Bone marrow (tissue), 2 donors: ENCODE data around the gene LARP4B.

Source experiments
- DNase-seq, 2 donors: peaks; one replicate each; lab custom pipeline; 2025; lab: John Stamatoyannopoulos, UW

LARP4B gene

DNA sequence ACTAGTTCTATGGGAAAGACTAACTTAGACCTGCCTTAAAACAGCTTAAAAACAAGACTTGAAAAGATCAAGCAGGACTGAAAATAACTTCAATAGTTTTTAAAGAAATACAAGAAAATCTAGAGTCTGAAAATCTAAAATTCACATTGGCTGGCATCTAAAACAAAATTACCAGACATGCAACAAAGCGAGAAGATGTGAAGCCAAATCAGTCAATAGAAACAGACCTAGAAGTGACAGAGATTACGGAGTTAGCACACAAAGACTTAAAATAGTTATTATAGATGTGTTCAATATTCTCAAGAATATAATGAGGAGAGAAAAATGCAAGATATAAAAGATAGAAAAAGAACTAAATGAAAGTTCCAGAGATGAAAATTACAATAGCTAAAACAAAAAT, 163.7 kb downstream of the LARP4B start:
- no peak for DNase-seq

GRCh38 chr10:767211-767610, 164.3 kb downstream of the LARP4B start:
- no peak for DNase-seq

DNA sequence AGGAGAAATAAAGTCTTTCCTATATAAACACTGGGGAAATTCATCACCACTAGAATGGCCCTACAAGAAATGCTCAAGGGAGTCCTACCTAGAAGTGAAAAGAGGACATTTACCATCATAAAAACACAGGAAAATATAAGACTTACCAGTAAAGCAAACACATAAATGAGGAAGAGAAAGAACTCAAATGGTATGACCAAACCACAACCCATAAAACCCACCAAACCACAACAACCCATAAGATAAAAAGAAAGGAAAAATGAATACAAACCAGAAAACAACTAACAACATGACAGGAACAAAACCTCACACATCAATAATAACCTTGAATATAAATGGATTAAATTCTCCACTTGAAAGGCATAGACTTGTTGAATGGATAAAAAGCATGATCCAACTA, 170.1 kb downstream of the LARP4B start:
- no peak for DNase-seq

GRCh38 chr10:760622-761021, 170.9 kb downstream of the LARP4B start:
- DNase-seq, result no peak

DNA sequence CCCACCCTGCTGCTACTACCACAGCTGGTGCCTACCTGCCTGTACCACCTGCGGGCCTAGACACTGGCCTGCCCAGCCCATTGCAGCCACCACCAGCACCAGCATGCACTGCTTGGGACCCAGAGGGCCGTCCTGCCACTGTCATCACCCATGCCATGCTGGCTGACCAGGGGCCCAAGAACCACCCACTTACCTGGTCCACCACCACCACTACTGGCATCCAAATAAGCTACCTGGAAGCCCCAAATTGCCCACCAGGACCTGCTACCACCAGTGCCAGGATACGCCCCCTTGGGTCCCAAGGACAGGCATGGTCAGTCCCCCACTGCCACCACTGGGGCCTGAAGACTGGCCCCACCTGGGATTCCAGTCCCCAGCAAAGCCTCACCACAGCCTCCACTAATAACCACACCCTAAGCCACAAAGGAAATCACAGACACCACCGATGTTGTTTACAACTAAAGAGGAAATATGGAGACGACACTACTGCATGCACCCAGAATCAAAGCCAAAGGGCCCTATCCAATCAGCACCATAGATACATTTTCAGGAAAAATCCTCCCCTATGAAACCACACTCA, 171.5 kb downstream of the LARP4B start:
- DNase-seq, result no peak
